ENCODE data around the gene ESF1. TPM values are rescaled to one million over a fixed set of nuclear protein-coding genes. Genes with fewer than 3 reads are reported as not detected.
A peak's percentile ranks its signal among the peaks of the same experiment; 100 is the strongest.

ESF1 gene
- total and polyA plus RNA-seq, 4 donors = 7.9 to 14.6 (median 10.4) TPM

DNA sequence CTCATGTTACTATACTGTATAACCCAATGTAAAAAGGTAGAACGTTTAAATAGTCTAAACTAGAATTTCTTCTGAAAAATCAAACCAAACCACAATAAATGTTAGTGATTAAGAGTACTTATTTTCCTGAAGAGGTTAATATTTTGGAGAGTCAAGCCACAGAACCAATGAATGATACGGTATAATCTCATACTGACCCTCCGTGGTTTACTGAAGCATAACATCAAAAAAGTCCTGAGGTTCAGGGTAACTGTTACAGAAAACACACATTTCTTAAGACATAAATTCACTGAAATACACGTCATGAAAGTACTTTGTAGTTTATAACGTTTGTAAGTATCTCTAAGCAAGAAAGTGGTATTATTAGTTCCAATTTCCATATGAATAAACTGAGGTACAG is 28.9 kb downstream of the ESF1 start:
- TF ChIP-seq, protein P1, sequence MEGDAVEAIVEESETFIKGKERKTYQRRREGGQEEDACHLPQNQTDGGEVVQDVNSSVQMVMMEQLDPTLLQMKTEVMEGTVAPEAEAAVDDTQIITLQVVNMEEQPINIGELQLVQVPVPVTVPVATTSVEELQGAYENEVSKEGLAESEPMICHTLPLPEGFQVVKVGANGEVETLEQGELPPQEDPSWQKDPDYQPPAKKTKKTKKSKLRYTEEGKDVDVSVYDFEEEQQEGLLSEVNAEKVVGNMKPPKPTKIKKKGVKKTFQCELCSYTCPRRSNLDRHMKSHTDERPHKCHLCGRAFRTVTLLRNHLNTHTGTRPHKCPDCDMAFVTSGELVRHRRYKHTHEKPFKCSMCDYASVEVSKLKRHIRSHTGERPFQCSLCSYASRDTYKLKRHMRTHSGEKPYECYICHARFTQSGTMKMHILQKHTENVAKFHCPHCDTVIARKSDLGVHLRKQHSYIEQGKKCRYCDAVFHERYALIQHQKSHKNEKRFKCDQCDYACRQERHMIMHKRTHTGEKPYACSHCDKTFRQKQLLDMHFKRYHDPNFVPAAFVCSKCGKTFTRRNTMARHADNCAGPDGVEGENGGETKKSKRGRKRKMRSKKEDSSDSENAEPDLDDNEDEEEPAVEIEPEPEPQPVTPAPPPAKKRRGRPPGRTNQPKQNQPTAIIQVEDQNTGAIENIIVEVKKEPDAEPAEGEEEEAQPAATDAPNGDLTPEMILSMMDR (IDR thresholded peaks at IDR 0.05; ENCODE audit: control extremely low read depth, extremely low read depth) = no peak
- H3K9ac ChIP-seq (ENCODE audit: insufficient read depth in 1 of 2, low read length in 2 of 2) = no peak overlapping the region
- H3K27me3 ChIP-seq (ENCODE audit: control insufficient read depth in 3 of 3, insufficient read depth in 3 of 3, low read length in 2 of 3) = no peaks in the 10 kb centered on the region
- 82 to 93% methylated on average over 5 of the region's 5 CpGs for WGBS, 2 donors
- no peaks in the 10 kb centered on the region for H3K9me3 ChIP-seq (ENCODE audit: control insufficient read depth in 4 of 4, insufficient read depth in 3 of 4, low read length in 3 of 4)
- H3K27ac ChIP-seq (ENCODE audit: low read depth in 1 of 2, low read length in 1 of 2) = no peak overlapping the region
- no peak overlapping the region for H3K4me3 ChIP-seq
- H3K4me1 ChIP-seq (ENCODE audit: control insufficient read depth in 5 of 5, insufficient read depth in 5 of 5, low read length in 5 of 5) = no peaks in the 10 kb centered on the region
- no peak for ATAC-seq (ENCODE audit: insufficient read depth, low FRiP score)
- H3K36me3 ChIP-seq (ENCODE audit: control insufficient read depth in 4 of 4, insufficient read depth in 4 of 4, low read length in 4 of 4) = peaks cover 7 to 29% (median 15%) of the 10 kb centered on the region in 4 donors
- DNase-seq = peak in 2 of 3 donors; percentile 27 to 40

DNA sequence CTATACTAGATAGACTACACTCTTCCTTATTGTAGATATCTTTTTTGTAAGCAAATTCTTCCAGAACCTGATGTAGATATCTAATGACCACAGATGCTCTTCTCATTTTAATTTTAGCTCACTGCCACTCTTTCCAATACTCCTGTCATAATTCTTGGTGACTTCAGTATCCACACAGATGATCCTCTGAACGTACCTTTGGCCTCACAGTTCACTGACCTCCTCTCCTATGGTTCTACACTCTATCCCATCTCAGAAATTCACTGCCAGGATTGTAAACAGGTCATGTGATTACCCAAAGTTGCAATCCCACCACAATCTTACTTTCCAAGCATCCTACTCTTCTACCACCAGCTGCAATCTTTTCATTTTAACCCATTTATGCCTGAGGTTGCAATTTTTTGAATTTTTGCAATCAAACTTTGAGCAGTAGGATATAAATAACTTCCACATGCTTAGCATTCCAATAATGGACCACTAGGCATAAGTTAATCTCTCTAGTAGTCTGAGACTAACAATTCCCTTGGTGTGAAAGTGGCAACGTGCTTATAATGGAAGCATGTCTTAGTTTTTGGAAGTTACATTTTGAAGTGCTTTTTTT is 31.2 kb downstream of the ESF1 start:
- H3K36me3 ChIP-seq (ENCODE audit: control insufficient read depth in 4 of 4, insufficient read depth in 4 of 4, low read length in 4 of 4) = peaks cover 6 to 22% (median 11%) of the 10 kb centered on the region in 4 donors
- 90 to 95% methylated on average over 2 of the region's 2 CpGs for WGBS, 2 donors

DNA sequence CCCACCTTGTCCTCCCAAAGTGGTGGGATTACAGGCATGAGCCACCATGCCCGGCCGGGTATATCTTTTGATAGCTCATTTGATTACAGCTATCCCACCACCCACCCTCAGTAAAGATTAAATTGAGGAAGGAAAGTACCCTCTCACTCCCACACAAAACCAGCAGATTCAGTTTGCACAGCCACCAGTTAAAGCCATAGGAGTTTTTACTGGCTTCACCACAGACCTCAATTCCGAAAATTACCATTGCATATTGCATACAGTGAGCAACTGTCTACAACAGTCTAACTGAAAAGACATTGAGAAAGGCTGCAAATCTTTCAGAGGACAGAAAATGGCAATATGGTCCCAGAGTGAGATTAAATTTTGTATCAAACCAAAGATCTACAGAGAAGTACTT is 34.9 kb downstream of the ESF1 start:
- Histone ChIP-seq H3K9ac (ENCODE audit: insufficient read depth in 1 of 2, low read length in 2 of 2) (no peak overlapping the region), H3K9me3 (ENCODE audit: control insufficient read depth in 4 of 4, insufficient read depth in 3 of 4, low read length in 3 of 4) (no peaks in the 10 kb centered on the region), H3K27me3 (ENCODE audit: control insufficient read depth in 3 of 3, insufficient read depth in 3 of 3, low read length in 2 of 3) (no peaks in the 10 kb centered on the region), H3K27ac (ENCODE audit: low read depth in 1 of 2, low read length in 1 of 2) (no peak overlapping the region), H3K36me3 (ENCODE audit: control insufficient read depth in 4 of 4, insufficient read depth in 4 of 4, low read length in 4 of 4) (peaks cover 0 to 15% (median 6%) of the 10 kb centered on the region in 4 donors), H3K4me1 (ENCODE audit: control insufficient read depth in 5 of 5, insufficient read depth in 5 of 5, low read length in 5 of 5) (no peaks in the 10 kb centered on the region), H3K4me3 (no peak overlapping the region)
- 94 to 98% methylated on average over 3 of the region's 3 CpGs for WGBS, 2 donors
- DNase-seq (no peak), ATAC-seq (ENCODE audit: insufficient read depth, low FRiP score) (no peak)
- TF ChIP-seq, protein P1 (IDR thresholded peaks at IDR 0.05; ENCODE audit: control extremely low read depth, extremely low read depth) = no peak

More for the DNA sequence above, 31.2 kb downstream of the ESF1 start:
- H3K9ac ChIP-seq (ENCODE audit: insufficient read depth in 1 of 2, low read length in 2 of 2) = no peak overlapping the region
- no peak overlapping the region for H3K4me3 ChIP-seq
- H3K9me3 ChIP-seq (ENCODE audit: control insufficient read depth in 4 of 4, insufficient read depth in 3 of 4, low read length in 3 of 4) = no peaks in the 10 kb centered on the region
- no peak for ATAC-seq (ENCODE audit: insufficient read depth, low FRiP score)
- no peaks in the 10 kb centered on the region for H3K4me1 ChIP-seq (ENCODE audit: control insufficient read depth in 5 of 5, insufficient read depth in 5 of 5, low read length in 5 of 5)
- H3K27ac ChIP-seq (ENCODE audit: low read depth in 1 of 2, low read length in 1 of 2) = no peak overlapping the region
- DNase-seq = no peak
- no peaks in the 10 kb centered on the region for H3K27me3 ChIP-seq (ENCODE audit: control insufficient read depth in 3 of 3, insufficient read depth in 3 of 3, low read length in 2 of 3)
- TF ChIP-seq, protein P1 (IDR thresholded peaks at IDR 0.05; ENCODE audit: control extremely low read depth, extremely low read depth) = no peak

DNA sequence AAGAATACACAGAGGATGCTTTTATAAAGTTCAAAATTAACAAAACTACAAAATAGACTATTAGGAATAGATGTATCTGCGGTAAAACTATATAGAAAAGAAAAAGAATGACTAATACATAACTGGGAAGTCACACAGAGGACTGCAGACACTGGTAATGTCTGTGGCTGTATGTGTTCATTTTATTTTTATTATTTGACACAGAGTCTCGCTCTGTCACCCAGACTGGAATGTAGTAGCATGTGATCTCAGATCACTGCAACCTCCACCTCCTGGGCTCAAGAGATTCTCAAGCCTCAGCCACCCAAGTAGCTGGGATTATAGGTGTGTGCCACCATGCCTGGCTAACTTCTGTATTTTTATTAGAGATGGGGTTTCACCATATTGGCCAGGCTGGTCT is 38.9 kb downstream of the ESF1 start:
- WGBS, 2 donors = 78 to 93% methylated on average over 2 of the region's 2 CpGs
- Histone ChIP-seq H3K9me3 (ENCODE audit: control insufficient read depth in 4 of 4, insufficient read depth in 3 of 4, low read length in 3 of 4) (peaks cover 0 to 9% (median 4%) of the 10 kb centered on the region in 4 donors), H3K27me3 (ENCODE audit: control insufficient read depth in 3 of 3, insufficient read depth in 3 of 3, low read length in 2 of 3) (no peaks in the 10 kb centered on the region), H3K4me3 (no peak overlapping the region), H3K36me3 (ENCODE audit: control insufficient read depth in 4 of 4, insufficient read depth in 4 of 4, low read length in 4 of 4) (peaks cover 1 to 19% (median 9%) of the 10 kb centered on the region in 4 donors), H3K9ac (ENCODE audit: insufficient read depth in 1 of 2, low read length in 2 of 2) (no peak overlapping the region), H3K4me1 (ENCODE audit: control insufficient read depth in 5 of 5, insufficient read depth in 5 of 5, low read length in 5 of 5) (no peaks in the 10 kb centered on the region), H3K27ac (ENCODE audit: low read depth in 1 of 2, low read length in 1 of 2) (no peak overlapping the region)
- DNase-seq = no peak
- ATAC-seq (ENCODE audit: insufficient read depth, low FRiP score) = no peak
- TF ChIP-seq, protein P1 (IDR thresholded peaks at IDR 0.05; ENCODE audit: control extremely low read depth, extremely low read depth) = no peak
